Neural progenitor cell (in vitro differentiated cells): Measurements from ENCODE around the gene PRELID1. TPM values are rescaled to one million over a fixed set of nuclear protein-coding genes. Genes with fewer than 3 reads are reported as not detected.

ENCODE experiments used
- DNase-seq: peaks from one replicate; pipeline ENCODE4 v3.0.0-alpha.2; 2016; ENCODE audit warnings: low spot score
- H2AFZ ChIP-seq: fragments of 200-600 bp; sonication (generic); replicated peaks from 2 replicates; pipeline ENCODE4 v1.6.1; 2016; ENCODE audit warnings: antibody characterized with exemption
- H3F3A ChIP-seq: fragments of 200-600 bp; sonication (generic); 2 replicates; pipeline ENCODE4 v1.6.1; 2016; ENCODE audit warnings: antibody characterized with exemption, low read depth
- H3K27ac ChIP-seq: fragments of 200-600 bp; sonication (generic); 2 replicates; pipeline ENCODE4 v1.5.1; 2016; ENCODE audit warnings: mild to moderate bottlenecking
- H3K27me3 ChIP-seq: fragments of 200-600 bp; sonication (generic); 2 replicates; pipeline ENCODE4 v1.6.1; 2016; ENCODE audit warnings: mild to moderate bottlenecking, moderate library complexity
- H3K36me3 ChIP-seq: fragments of 200-600 bp; sonication (generic); 2 replicates; pipeline ENCODE4 v1.5.1; 2016
- H3K4me1 ChIP-seq: fragments of 200-600 bp; sonication (generic); 2 replicates; pipeline ENCODE4 v1.6.1; 2016; ENCODE audit warnings: mixed run types
- H3K4me2 ChIP-seq: fragments of 200-600 bp; sonication (generic); 2 replicates; pipeline ENCODE4 v1.6.1; 2016
- H3K4me3 ChIP-seq: fragments of 200-600 bp; sonication (generic); 2 replicates; pipeline ENCODE4 v1.5.1; 2016
- H3K79me2 ChIP-seq: fragments of 200-600 bp; sonication (generic); 2 replicates; pipeline ENCODE4 v1.6.1; 2016; ENCODE audit warnings: low read depth
- H3K9ac ChIP-seq: fragments of 200-600 bp; sonication (generic); 2 replicates; pipeline ENCODE4 v1.6.1; 2016
- H3K9me3 ChIP-seq: fragments of 200-600 bp; sonication (generic); 2 replicates; pipeline ENCODE4 v1.5.1; 2016; ENCODE audit warnings: low read depth
- H4K20me1 ChIP-seq: fragments of 200-600 bp; sonication (generic); 2 replicates; pipeline ENCODE4 v1.6.1; 2016; ENCODE audit warnings: low read depth
- H3K27ac Mint-ChIP-seq: 3 replicates; pipeline ENCODE4 v1.8.0; 2021; ENCODE audit warnings: mixed read lengths
- H3K27me3 Mint-ChIP-seq: 2 replicates; pipeline ENCODE4 v1.8.0; 2022; ENCODE audit warnings: low read depth, mild to moderate bottlenecking, inconsistent platforms, moderate library complexity, mixed read lengths; ENCODE audit not compliant: insufficient read depth
- H3K36me3 Mint-ChIP-seq: 3 replicates; pipeline ENCODE4 v1.8.0; 2021; ENCODE audit warnings: mixed read lengths
- H3K4me1 Mint-ChIP-seq: 3 replicates; pipeline ENCODE4 v1.8.0; 2021; ENCODE audit warnings: mixed read lengths
- H3K4me3 Mint-ChIP-seq: 3 replicates; pipeline ENCODE4 v1.8.0; 2021; ENCODE audit warnings: mild to moderate bottlenecking, moderate library complexity, mixed read lengths
- H3K9me3 Mint-ChIP-seq: 3 replicates; pipeline ENCODE4 v1.8.0; 2020; ENCODE audit warnings: mixed read lengths
- CTCF ChIP-seq: fragments of 200-600 bp; sonication (generic); IDR thresholded peaks from 2 replicates; pipeline ENCODE4 v1.5.1; 2017; ENCODE audit warnings: antibody characterized with exemption, mild to moderate bottlenecking
- EZH2 ChIP-seq: fragments of 200-600 bp; sonication (generic); IDR thresholded peaks from 2 replicates; pipeline ENCODE4 v1.6.1; 2017; ENCODE audit warnings: antibody characterized with exemption, mild to moderate bottlenecking, moderate library complexity
- EZH2phosphoT487 ChIP-seq: fragments of 200-600 bp; sonication (generic); IDR thresholded peaks from 2 replicates; pipeline ENCODE4 v1.6.1; 2017; ENCODE audit warnings: antibody characterized with exemption
- total RNA-seq: library from RNA; depleted of rRNA; stranded (reverse); fragments of >200 nt; gene quantifications from 2 replicates; pipeline ENCODE4 v1.2.3, GENCODE V29; 2015; ENCODE audit warnings: low replicate concordance

PRELID1 gene
- total RNA-seq, 1 donor from 2014 or later: 133 TPM

GRCh38 chr5:177343777-177344176 lies 40.2 kb downstream of the PRELID1 start:
- Histone ChIP-seq H3F3A (peaks cover under 1% of the 10 kb centered on the region), H3K4me3 (no peak overlapping the region), H3K36me3 (peaks cover 4% of the 10 kb centered on the region), H3K9me3 (no peaks in the 10 kb centered on the region), H2AFZ (no peak overlapping the region), H3K9ac (no peak overlapping the region), H3K79me2 (peaks cover 72% of the 10 kb centered on the region), H3K27ac (no peak overlapping the region), H3K4me1 (no peaks in the 10 kb centered on the region), H3K4me2 (no peak overlapping the region), H3K27me3 (no peaks in the 10 kb centered on the region), H4K20me1 (peaks cover 22% of the 10 kb centered on the region)
- Mint-ChIP-seq H3K27me3 (peaks cover 2% of the 10 kb centered on the region), H3K4me1 (no peaks in the 10 kb centered on the region), H3K9me3 (no peaks in the 10 kb centered on the region), H3K27ac (no peak overlapping the region), H3K36me3 (peaks cover 8% of the 10 kb centered on the region), H3K4me3 (no peak overlapping the region)
- no peak for DNase-seq
- no peak for TF ChIP-seq EZH2phosphoT487

DNA sequence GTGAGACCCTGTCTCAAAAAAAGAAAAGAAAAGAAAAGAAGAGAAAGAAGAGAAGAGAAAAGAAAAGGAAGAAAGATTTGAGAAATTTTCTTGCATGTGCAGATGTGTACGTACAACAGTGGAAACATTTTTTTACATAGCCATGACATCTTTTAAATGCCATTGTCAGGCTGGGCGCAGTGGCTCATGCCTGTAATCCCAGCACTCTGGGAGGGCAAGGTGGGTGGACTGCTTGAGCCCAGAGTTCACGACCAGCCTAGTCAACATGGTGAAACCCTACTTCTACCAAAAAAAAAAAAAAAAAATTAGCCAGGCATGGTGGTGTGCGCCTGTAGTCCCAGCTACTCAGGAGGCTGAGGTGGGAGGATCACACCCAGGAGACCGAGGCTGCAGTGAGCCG lies 41.3 kb downstream of the PRELID1 start:
- H3K4me1 Mint-ChIP-seq: peaks cover 10% of the 10 kb centered on the region
- no peak overlapping the region for H3K4me3 Mint-ChIP-seq
- Histone ChIP-seq H2AFZ (no peak overlapping the region), H3K4me3 (no peak overlapping the region), H3K27me3 (no peaks in the 10 kb centered on the region), H3K4me2 (no peak overlapping the region), H3F3A (peaks cover 12% of the 10 kb centered on the region), H4K20me1 (peaks cover 16% of the 10 kb centered on the region), H3K9ac (no peak overlapping the region), H3K27ac (no peak overlapping the region), H3K79me2 (peaks cover 83% of the 10 kb centered on the region), H3K36me3 (peaks cover 4% of the 10 kb centered on the region), H3K9me3 (no peaks in the 10 kb centered on the region), H3K4me1 (no peaks in the 10 kb centered on the region)
- TF ChIP-seq CTCF (no peak), EZH2 (no peak), EZH2phosphoT487 (no peak)
- peaks cover 2% of the 10 kb centered on the region for H3K27me3 Mint-ChIP-seq
- H3K36me3 Mint-ChIP-seq: peaks cover 8% of the 10 kb centered on the region
- H3K9me3 Mint-ChIP-seq: no peaks in the 10 kb centered on the region
- no peak for DNase-seq
- no peak overlapping the region for H3K27ac Mint-ChIP-seq

GRCh38 chr5:177346820-177347219 lies 43.2 kb downstream of the PRELID1 start:
- Histone ChIP-seq H3K27ac (no peak overlapping the region), H2AFZ (no peak overlapping the region), H3K4me3 (no peak overlapping the region), H3K9ac (no peak overlapping the region), H3K79me2 (peaks cover 94% of the 10 kb centered on the region), H3F3A (peaks cover 18% of the 10 kb centered on the region), H3K9me3 (no peaks in the 10 kb centered on the region), H3K27me3 (no peaks in the 10 kb centered on the region), H3K4me1 (peaks cover 8% of the 10 kb centered on the region), H4K20me1 (peaks cover 22% of the 10 kb centered on the region), H3K36me3 (peaks cover 4% of the 10 kb centered on the region), H3K4me2 (no peak overlapping the region)
- Mint-ChIP-seq H3K4me3 (no peak overlapping the region), H3K9me3 (no peaks in the 10 kb centered on the region), H3K4me1 (peaks cover 26% of the 10 kb centered on the region), H3K27me3 (peaks cover 2% of the 10 kb centered on the region), H3K36me3 (peaks cover 4% of the 10 kb centered on the region), H3K27ac (no peak overlapping the region)
- no peak for DNase-seq
- TF ChIP-seq CTCF (no peak), EZH2phosphoT487 (no peak), EZH2 (no peak)

DNA sequence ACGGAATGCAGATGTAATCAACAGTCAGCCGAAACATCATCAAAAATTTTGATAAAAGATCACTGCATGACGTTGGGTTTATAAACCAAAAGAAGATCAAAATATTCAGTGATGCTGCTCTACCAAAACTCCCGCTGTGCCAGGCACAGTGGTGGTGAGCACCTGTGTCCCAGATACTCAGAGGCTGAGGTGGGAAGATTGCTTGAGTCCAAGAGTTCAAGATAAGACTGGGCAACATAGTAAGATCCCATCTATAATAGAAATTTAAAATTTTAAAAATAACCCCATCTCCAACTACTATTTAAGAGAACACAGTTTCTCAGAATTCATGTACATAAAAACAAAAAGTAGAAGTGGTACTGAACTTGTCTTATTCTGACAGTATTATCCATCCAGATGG lies 44.1 kb downstream of the PRELID1 start:
- no peak overlapping the region for H3K9ac ChIP-seq
- H2AFZ ChIP-seq: no peak overlapping the region
- Mint-ChIP-seq H3K4me1 (peaks cover 30% of the 10 kb centered on the region), H3K9me3 (no peaks in the 10 kb centered on the region), H3K36me3 (peaks cover 3% of the 10 kb centered on the region), H3K27ac (no peak overlapping the region), H3K27me3 (peaks cover 2% of the 10 kb centered on the region), H3K4me3 (no peak overlapping the region)
- no peak overlapping the region for H3K4me3 ChIP-seq
- H3K4me2 ChIP-seq: no peak overlapping the region
- peaks cover 4% of the 10 kb centered on the region for H3K36me3 ChIP-seq
- H3K9me3 ChIP-seq: no peaks in the 10 kb centered on the region
- peaks cover 22% of the 10 kb centered on the region for H3F3A ChIP-seq
- no peaks in the 10 kb centered on the region for H3K27me3 ChIP-seq
- H3K79me2 ChIP-seq: peaks cover 85% of the 10 kb centered on the region
- H4K20me1 ChIP-seq: peaks cover 21% of the 10 kb centered on the region
- TF ChIP-seq CTCF: no peak
- TF ChIP-seq EZH2: no peak
- TF ChIP-seq EZH2phosphoT487: no peak
- H3K4me1 ChIP-seq: peaks cover 12% of the 10 kb centered on the region
- no peak overlapping the region for H3K27ac ChIP-seq
- DNase-seq: no peak
